HG03139 (cell line): ENCODE data around the gene AUNIP.

Experiments used
- ATAC-seq: cut with Tn5 transposase; IDR thresholded peaks from one replicate; pipeline ENCODE4 v1.9.1; 2021; ENCODE audit not compliant: unreplicated experiment

AUNIP gene

DNA sequence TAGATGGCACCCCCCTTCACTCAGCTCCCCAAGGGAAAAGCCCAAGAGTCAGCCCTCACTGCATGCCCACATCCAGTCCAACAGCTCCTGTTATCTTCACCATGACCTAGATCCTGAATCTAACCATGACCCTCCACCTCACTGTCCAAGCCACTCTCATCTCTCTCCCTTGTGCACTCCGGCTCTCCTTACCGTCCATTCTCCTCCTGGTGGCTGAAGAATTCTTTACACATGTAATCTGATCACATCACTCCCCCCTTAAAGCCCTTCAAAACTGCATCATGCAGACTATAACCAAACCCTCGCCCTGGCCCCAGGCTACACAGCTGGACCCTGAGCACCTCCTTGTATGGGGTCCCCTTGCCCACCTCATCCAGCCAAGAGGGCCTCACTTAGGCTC is 30.2 kb upstream of the AUNIP start:
- no peak for ATAC-seq

GRCh38 chr1:25888426-25888987 is 29.2 kb upstream of the AUNIP start:
- ATAC-seq = no peak

DNA sequence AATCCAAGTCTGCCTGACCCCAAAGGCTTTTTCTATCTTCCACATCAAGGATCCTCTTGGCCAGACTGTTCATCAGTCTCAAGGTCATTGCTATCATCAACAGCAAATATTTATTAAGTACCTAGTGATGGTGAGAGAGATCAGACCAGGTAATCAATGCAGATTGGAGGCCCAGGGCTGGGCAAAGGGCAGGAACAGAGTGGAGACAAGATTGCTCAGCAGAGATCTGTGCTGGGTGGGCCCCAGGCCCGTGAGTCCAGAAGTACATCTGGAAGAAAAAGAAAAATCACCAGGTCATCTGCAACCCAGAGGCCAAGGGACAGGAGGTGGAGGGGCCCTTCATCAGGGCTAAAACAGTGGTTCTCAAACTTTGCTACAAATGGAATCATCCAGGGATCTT is 26.3 kb upstream of the AUNIP start:
- ATAC-seq = no peak

- no peak for ATAC-seq
These were observed 22.0 kb upstream of the AUNIP start for GRCh38 chr1:25881266-25881665.

GRCh38 chr1:25880518-25880917 is 21.3 kb upstream of the AUNIP start:
- ATAC-seq = no peak

- no peak for ATAC-seq
These were observed 20.4 kb upstream of the AUNIP start for GRCh38 chr1:25879675-25880074.

DNA sequence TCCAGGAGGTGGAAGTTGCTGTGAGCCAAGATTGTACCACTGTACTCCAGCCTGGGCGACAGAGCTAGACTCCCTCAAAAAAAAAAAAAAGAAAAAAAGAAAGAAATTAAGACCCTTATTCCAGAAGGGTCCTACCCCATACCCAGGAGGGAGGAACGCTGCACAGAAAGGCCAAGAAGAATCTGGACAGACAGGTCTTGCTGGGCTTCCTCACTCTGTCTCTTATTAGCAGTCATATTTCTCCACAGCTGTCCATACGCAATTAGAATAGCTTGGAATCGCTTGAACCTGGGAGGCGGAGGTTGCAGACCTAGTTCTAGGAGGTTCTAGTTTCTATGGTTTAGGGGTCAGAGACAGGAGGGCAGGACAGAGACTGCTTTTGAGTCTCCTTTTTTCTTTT is 19.4 kb upstream of the AUNIP start:
- no peak for ATAC-seq

DNA sequence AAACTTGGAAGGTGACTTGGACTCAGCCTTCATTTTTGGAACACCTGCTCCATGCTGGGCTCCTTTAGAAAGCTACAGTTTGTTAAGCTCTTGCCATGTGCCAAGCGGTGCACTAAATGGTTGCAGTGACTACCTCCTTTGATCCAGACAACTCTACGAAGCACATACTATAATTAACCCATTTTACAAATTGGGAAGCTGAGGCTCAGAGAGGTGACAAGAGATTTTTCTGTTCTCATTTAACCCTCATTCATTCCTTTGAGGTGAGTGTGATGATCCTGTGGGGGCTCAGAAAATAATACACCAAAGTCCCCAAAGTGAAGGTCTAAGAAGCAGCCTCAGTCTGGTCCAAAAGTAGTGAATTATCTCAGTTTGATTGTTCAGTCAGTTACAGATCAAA is 17.9 kb upstream of the AUNIP start:
- no peak for ATAC-seq

DNA sequence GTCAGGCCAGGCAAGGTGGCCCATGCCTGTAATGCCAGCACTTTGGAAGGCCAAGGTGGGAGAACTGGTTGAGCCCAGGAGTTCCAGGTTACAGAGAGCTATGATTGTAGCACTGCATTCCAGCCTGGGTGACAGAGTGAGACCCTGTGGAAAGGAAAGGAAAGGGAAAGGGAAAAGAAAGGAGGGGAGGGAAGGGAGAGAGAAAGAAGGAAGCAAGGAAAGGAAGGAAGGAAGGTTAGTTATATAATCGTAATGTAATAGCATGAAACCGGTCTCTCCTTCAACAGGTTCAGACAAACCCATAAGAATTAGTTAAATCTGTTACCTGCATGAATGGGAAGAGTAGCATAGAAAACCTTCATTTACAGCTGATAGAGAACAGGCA is 17.4 kb upstream of the AUNIP start:
- ATAC-seq = no peak

DNA sequence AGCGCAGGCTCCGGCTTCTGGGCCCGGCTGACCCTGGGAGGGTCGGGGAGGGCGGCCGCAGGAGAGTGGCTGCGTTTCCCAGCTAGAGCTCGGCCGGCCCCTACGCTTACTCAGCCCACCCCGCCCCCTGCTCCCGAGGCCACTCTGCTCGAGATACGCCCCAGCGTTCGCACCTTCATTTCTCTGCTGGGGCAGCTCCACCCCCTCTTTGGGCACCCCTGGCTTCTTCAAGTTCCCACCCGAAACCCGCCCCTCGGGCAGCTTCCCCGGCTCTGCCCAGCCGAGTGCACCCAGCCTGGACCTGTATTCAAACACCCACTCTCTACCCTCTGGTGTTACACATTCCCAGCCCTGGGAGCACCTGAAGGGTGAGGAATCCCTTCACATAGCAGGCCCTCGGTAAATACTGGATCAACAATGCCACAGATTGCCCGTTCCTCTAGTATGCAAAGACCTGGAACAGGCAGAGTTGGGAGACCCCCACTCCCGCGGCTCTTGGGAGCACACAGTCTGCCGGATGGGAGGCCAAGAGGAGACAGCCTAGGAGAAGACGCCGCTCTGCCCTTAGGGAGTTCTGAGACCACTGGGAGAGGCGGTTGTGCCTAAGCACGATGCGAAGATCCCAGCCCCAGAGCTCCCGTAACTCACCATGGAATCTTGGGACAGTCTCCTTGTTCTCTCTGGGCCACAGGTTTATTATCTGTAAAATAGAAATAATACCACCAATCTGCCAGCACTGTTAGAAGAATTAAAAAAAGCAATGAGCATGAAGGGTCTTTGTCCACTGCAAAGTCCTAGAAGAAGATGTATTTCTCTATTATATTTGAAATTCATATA is 16.8 kb upstream of the AUNIP start:
- no peak for ATAC-seq

DNA sequence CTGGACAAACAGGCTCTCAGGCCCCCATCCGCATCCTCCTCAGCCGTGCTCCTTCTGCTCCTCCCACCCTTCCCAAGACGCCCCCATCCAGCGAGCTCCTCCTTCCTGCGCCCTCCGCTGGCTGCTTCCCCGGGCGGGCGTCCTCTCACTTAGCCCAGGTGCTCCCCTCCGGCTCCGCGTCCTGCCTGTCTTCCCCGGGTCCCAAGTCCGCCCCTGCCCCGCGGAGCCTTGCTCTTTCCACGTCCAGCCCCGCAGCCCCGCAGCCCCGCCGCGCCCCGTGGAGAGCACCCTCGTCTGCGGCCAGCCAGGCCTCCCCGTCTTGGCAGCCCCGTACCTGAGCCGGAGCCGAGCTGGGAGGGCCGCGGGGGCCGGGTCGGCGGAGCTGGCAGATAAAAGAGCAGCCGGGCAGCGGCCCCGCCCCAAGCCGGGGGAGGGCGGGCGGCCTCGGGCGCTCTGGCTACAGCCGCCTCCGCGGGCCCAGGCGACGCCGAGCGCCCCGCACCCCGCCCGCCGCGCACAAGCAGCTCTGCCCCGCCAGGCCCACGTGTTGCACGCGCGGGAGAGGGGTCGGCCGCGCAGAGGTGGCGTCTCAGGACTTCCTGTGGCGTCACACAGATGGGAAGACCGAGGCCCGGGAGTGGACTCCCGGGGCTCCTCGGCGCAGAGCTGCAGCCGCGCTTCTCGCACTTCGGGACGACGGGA is 16.0 kb upstream of the AUNIP start, which contains the start of gene PAQR7:
Gene PAQR7, minus strand, starts transcription at position 555 of the 702 bp plus-strand sequence. CDS start 11,869 bp downstream, outside the sequence.
- no peak for ATAC-seq

DNA sequence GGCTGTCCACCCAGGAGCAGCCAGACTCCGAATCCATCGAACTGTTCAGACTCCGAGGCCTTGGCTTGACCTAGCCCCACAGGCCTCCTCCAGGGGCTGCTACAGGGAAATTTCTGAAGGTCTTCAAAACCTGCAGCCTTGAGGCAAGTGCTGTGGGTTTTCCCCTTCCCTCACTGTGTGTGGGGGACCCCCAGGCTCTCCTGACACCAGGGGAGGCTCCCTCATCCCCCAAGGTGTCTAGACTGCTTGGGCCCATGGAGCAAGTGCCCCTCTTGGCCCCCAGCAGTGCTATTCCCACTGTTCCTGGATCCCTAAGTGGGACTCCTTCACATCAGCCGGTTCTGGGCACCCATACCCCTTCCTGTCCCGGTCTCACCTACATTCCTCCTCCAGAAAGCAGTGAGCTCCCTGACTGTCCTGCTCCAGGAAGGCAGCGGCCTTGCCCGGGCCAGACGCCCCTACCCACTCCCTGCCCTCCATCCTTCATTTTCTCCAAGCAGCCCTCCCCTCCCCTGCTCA is 15.4 kb upstream of the AUNIP start:
- ATAC-seq = no peak

DNA sequence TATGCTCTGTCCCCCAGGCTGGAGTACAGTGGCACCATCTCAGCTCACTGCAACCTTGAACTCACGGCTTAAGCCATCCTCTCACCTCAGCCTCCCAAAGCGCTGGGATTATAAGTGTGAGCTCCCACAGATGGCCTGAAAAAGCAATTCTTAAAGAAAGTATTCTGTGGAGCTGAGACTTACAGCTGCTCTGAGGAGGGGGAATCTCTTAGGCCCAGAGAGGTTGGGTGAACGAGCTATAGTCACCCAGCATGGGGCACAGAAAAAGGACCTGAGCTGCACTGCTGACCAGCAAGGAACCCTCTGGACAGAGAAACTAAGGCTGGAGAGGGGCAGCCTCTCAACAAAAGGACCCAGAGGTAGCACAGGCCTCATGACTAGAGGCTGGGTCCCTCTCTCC is 15.0 kb upstream of the AUNIP start:
- no peak for ATAC-seq

GRCh38 chr1:25873120-25873519 is 13.9 kb upstream of the AUNIP start:
- no peak for ATAC-seq

GRCh38 chr1:25872713-25873112 is 13.5 kb upstream of the AUNIP start:
- no peak for ATAC-seq

- no peak for ATAC-seq
These were observed 12.6 kb upstream of the AUNIP start for GRCh38 chr1:25871704-25872494.

GRCh38 chr1:25871086-25871703 is 11.9 kb upstream of the AUNIP start:
- ATAC-seq = no peak

GRCh38 chr1:25870614-25871013 is 11.4 kb upstream of the AUNIP start:
- ATAC-seq = no peak

GRCh38 chr1:25869909-25870606 is 10.8 kb upstream of the AUNIP start:
- no peak for ATAC-seq
